K562 (cell line): Measurements from ENCODE around the gene TNFRSF19.

ENCODE experiments used
- ARHGAP35 ChIP-seq: fragments of 450-650 bp; IDR thresholded peaks from 2 replicates; pipeline ENCODE4 v1.6.1; 2018; ENCODE audit not compliant: partially characterized antibody
- RAD21 ChIP-seq, 2 experiments: fragments of 250-450 bp in 1 of 2; fragments of 450-650 bp in 1 of 2; sonication (Bioruptor Pico) in 1 of 2; formaldehyde crosslinking in 1 of 2; IDR thresholded peaks in 1 of 2; conservative IDR thresholded peaks in 1 of 2; 2 replicates each; pipeline versions ENCODE4 v1.4.0 to v1.8.0; 2020 to 2022; ENCODE audit warnings: mild to moderate bottlenecking in 2 of 2, moderate library complexity in 1 of 2
- TCF7 ChIP-seq: sonication (generic); IDR thresholded peaks from 2 replicates; pipeline ENCODE4 v1.6.1; 2016; ENCODE audit warnings: antibody characterized with exemption, borderline replicate concordance
- TF ChIP-seq, protein P1 (sequence below), 3 experiments: IDR thresholded peaks in 2 of 3; conservative IDR thresholded peaks in 1 of 3; 2 replicates each; pipeline ENCODE4 v1.5.1; 2011 to 2012; ENCODE audit warnings: low read length in 3 of 3, mild to moderate bottlenecking in 3 of 3, control low read depth in 2 of 3, improper control_type of control experiment in 1 of 3, inconsistent platforms in 1 of 3, low read depth in 1 of 3, mixed read lengths in 1 of 3, moderate library complexity in 1 of 3; ENCODE audit not compliant: insufficient read depth in 2 of 3
- TF ChIP-seq, protein P2 (sequence below): fragments of 250-450 bp; sonication (Bioruptor Pico); IDR thresholded peaks from 2 replicates; pipeline ENCODE4 v1.5.1; 2021; ENCODE audit warnings: mild to moderate bottlenecking
- TF ChIP-seq, protein P3 (sequence below), 2 experiments: fragments of 450-650 bp in 1 of 2; sonication (generic) in 1 of 2; formaldehyde crosslinking; conservative IDR thresholded peaks; 2 replicates each; pipeline versions ENCODE4 v1.4.0 to v1.8.1; 2020 to 2022; ENCODE audit warnings: mild to moderate bottlenecking in 1 of 2, missing genetic modification reagents in 1 of 2

DNA sequence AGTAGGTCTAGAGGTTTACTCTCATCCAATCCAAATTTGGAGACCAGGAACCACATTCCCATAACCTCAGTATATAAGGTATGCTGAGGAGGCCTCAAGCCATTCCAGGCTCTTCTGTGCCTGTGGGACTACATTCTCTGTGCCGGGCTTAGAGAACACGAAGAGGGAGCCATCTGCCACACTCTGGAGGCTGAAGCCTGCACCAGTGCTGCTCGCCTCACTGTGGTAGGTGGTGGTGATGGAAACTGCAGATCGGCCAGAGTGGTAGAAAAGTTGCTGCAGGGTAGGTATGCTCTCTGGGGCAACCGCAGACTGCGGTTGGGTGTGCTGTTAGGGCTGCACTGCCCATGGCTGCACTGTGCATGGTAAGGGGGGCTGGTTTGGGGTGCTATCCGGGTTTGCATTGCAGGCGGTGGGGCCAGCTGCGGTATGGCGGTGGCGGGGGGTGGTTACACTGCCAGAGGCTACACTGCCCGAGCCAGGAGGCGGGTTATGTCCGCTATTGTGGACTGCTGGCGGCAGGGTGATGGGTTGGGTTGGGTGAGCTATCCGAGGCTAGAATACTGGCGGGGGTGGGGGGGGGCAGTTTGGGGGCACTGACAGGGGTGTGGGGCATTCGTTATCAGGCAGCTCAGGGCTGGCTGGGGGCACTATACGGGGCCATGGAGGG lies 145.0 kb downstream of the TNFRSF19 start:
- TF ChIP-seq, protein P1, sequence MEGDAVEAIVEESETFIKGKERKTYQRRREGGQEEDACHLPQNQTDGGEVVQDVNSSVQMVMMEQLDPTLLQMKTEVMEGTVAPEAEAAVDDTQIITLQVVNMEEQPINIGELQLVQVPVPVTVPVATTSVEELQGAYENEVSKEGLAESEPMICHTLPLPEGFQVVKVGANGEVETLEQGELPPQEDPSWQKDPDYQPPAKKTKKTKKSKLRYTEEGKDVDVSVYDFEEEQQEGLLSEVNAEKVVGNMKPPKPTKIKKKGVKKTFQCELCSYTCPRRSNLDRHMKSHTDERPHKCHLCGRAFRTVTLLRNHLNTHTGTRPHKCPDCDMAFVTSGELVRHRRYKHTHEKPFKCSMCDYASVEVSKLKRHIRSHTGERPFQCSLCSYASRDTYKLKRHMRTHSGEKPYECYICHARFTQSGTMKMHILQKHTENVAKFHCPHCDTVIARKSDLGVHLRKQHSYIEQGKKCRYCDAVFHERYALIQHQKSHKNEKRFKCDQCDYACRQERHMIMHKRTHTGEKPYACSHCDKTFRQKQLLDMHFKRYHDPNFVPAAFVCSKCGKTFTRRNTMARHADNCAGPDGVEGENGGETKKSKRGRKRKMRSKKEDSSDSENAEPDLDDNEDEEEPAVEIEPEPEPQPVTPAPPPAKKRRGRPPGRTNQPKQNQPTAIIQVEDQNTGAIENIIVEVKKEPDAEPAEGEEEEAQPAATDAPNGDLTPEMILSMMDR (IDR thresholded peaks at IDR 0.05 in 2 of 3, conservative IDR thresholded peaks at IDR 0.05 in 1 of 3; ENCODE audit: insufficient read depth in 2 of 3, low read depth in 1 of 3, low read length in 3 of 3), result no peak
- no peak for TF ChIP-seq RAD21 (CRISPR knock-in tag; conservative IDR thresholded peaks at IDR 0.05 in 1 of 2, IDR thresholded peaks at IDR 0.05 in 1 of 2)
- TF ChIP-seq, protein P2, sequence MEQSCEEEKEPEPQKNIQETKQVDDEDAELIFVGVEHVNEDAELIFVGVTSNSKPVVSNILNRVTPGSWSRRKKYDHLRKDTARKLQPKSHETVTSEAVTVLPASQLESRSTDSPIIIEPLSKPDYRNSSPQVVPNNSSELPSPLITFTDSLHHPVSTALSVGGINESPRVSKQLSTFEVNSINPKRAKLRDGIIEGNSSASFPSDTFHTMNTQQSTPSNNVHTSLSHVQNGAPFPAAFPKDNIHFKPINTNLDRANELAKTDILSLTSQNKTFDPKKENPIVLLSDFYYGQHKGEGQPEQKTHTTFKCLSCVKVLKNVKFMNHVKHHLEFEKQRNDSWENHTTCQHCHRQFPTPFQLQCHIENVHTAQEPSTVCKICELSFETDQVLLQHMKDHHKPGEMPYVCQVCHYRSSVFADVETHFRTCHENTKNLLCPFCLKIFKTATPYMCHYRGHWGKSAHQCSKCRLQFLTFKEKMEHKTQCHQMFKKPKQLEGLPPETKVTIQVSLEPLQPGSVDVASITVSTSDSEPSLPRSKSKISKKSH (CRISPR knock-in tag), result no peak
- no peak for TF ChIP-seq TCF7
- TF ChIP-seq, protein P3, sequence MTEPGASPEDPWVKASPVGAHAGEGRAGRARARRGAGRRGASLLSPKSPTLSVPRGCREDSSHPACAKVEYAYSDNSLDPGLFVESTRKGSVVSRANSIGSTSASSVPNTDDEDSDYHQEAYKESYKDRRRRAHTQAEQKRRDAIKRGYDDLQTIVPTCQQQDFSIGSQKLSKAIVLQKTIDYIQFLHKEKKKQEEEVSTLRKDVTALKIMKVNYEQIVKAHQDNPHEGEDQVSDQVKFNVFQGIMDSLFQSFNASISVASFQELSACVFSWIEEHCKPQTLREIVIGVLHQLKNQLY (CRISPR knock-in tag; conservative IDR thresholded peaks at IDR 0.05), result no peak
- no peak for TF ChIP-seq ARHGAP35
